Brain microvascular endothelial cell (primary cell): ENCODE measurements around the gene PPP2R2C.

Source experiments
- DNase-seq: peaks from one replicate; pipeline ENCODE4 v3.0.0-alpha.2; 2020
- H3K27ac ChIP-seq: fragments of 250-450 bp; sonication (Bioruptor Pico); 2 replicates; pipeline ENCODE4 v1.5.1; 2020; ENCODE audit warnings: mild to moderate bottlenecking, moderate library complexity
- H3K27me3 ChIP-seq: fragments of 250-450 bp; sonication (Bioruptor Pico); replicated peaks from 2 replicates; pipeline ENCODE4 v1.5.1; 2020; ENCODE audit warnings: mild to moderate bottlenecking
- H3K36me3 ChIP-seq: fragments of 250-450 bp; sonication (Bioruptor Pico); replicated peaks from 2 replicates; pipeline ENCODE4 v1.5.1; 2020; ENCODE audit warnings: mild to moderate bottlenecking
- H3K4me3 ChIP-seq: 2 replicates; pipeline ENCODE4 v1.5.1; 2011; ENCODE audit warnings: low read depth, mild to moderate bottlenecking, control low read depth, low read length, moderate library complexity
- in situ Hi-C: cut with HindIII; loops from 2 replicates; pipeline ENCODE4 v1.10.0; 2017; ENCODE audit warnings: low sequenced_read_pairs, low pct_ligation_motif_present
- TF ChIP-seq, protein P1 (sequence below): IDR thresholded peaks from 2 replicates; pipeline ENCODE4 v1.5.1; 2011; ENCODE audit warnings: low read depth, mild to moderate bottlenecking, moderate library complexity, low read length, control low read depth, inconsistent platforms; ENCODE audit errors: missing control alignments

PPP2R2C gene

DNA sequence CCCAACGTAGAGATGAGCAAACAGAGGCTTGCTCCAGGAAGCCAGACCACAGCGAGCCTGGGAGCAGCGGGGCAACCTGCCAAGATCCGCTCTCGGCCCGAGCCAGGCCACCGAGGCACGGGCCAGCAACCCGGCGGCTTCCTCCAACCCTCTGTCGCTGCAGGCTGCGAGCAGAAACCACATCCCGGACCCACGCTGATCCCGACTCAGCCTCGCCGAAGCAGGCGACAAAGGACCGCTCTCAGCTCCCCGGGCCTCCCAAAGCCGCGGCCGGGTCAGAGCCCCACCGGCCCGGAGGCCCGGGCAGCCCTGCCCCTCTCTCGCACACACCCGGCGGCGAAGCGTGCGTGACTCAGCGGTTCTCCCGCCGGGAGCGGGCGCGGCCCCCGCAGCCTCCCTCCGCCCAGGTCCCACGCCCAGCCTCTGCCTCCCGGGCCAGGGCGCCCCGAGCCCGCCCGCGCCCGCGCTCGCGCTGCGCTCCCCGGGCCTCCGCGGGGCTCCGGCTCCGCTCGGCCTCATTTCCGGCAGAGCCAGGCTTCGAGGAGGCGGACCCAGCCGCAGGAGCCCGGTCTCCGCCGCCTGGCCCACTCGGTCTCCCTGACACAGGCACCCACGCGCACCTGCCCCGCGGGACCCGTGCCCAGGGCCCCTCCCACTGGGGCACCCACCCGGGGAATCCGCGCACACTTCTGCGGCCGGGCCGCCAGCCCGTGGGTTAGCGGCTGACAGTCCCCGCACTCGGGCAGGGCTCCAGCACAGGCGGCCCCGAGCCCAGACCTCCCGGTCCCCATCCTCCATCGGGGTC lies 1.7 kb downstream of the PPP2R2C start:
- no peak overlapping the region for H3K27ac ChIP-seq
- H3K4me3 ChIP-seq, result peak overlapping the region; percentile 27
- TF ChIP-seq, protein P1, sequence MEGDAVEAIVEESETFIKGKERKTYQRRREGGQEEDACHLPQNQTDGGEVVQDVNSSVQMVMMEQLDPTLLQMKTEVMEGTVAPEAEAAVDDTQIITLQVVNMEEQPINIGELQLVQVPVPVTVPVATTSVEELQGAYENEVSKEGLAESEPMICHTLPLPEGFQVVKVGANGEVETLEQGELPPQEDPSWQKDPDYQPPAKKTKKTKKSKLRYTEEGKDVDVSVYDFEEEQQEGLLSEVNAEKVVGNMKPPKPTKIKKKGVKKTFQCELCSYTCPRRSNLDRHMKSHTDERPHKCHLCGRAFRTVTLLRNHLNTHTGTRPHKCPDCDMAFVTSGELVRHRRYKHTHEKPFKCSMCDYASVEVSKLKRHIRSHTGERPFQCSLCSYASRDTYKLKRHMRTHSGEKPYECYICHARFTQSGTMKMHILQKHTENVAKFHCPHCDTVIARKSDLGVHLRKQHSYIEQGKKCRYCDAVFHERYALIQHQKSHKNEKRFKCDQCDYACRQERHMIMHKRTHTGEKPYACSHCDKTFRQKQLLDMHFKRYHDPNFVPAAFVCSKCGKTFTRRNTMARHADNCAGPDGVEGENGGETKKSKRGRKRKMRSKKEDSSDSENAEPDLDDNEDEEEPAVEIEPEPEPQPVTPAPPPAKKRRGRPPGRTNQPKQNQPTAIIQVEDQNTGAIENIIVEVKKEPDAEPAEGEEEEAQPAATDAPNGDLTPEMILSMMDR, result no peak
- no peaks in the 10 kb centered on the region for H3K36me3 ChIP-seq
- DNase-seq, result no peak
- in situ Hi-C loops, result no loop called here
- H3K27me3 ChIP-seq, result peaks cover 43% of the 10 kb centered on the region

DNA sequence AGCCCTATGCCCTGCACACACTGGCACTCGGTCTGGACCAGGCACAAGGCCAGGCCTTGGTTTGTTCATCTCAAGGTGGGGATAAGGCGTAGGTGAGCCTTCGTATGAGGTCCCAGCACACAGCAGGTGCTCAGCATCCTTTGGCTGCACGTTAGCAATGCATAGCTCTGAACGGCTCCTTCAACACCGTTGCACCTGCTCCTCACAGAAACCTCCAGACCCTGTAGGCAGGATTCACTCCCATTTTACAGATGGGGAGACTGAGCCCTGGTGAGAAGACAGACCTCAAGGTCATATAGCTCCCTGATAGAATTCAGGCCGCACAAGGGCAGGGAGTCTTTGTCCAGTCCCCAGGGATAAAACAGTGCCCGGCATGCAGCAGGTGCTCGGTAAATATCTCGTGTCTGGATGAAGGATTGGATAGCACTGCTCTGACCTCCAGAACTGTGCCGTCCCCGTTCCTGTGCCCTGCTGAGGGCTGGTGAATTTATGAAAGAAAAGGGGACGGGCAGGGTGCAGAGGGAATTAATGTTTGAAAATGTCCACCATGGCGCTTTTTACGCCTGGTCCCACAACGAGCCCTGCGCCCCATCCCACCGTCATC lies 2.4 kb downstream of the PPP2R2C start:
- H3K27ac ChIP-seq, result no peak overlapping the region
- TF ChIP-seq, protein P1, result no peak
- DNase-seq, result no peak
- no peaks in the 10 kb centered on the region for H3K36me3 ChIP-seq
- H3K27me3 ChIP-seq, result peaks cover 43% of the 10 kb centered on the region
- in situ Hi-C loops, result no loop called here
- peak overlapping the region; percentile 27 for H3K4me3 ChIP-seq

DNA sequence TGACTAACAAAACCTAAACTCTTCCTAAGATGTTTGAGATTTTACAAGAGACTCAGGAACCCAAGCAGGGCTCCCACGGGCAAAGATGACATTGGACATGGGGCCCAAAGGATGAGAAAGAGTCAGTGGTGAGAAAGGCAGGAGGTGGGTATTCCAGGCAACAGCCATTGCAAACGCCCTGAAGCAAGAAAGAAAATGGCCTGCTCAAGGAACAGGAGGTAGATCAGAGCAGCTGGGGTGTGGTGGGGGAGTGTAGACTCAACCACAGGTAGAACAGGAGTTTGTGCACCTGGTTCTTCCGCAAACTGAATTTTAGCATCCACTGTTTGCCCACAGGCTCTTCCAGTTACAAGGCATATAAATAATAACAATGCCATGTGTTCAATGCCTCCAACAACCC lies 3.3 kb downstream of the PPP2R2C start:
- H3K4me3 ChIP-seq, result no peak overlapping the region
- DNase-seq, result no peak
- in situ Hi-C loops, result no loop called here

DNA sequence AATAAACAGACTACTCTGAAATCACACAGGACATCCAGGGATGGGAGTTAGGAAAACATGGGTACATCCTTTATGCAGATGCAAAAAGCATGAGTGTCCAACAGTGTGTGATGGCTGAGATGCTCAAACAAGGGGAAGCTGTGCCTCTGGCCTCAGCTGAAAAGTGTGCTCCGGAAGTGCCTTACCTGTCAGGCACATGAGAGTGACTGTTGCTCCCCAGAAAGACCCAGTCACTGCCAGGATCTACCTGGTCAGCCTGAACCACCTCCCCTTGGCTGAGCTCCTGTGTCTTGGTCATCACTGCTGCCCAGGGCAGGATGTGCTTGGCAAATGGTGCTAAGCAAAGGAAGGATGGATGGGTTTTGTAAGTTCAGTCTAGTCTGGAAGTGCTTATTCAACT lies 4.0 kb downstream of the PPP2R2C start:
- Histone ChIP-seq H3K4me3 (no peak overlapping the region), H3K36me3 (no peaks in the 10 kb centered on the region), H3K27ac (no peak overlapping the region), H3K27me3 (peaks cover 38% of the 10 kb centered on the region)
- TF ChIP-seq, protein P1, result no peak
- DNase-seq, result no peak
- in situ Hi-C loops, result no loop called here

More for the DNA sequence above, 3.3 kb downstream of the PPP2R2C start:
- Histone ChIP-seq H3K36me3 (no peaks in the 10 kb centered on the region), H3K27me3 (peaks cover 43% of the 10 kb centered on the region), H3K27ac (no peak overlapping the region)
- TF ChIP-seq, protein P1, result no peak

DNA sequence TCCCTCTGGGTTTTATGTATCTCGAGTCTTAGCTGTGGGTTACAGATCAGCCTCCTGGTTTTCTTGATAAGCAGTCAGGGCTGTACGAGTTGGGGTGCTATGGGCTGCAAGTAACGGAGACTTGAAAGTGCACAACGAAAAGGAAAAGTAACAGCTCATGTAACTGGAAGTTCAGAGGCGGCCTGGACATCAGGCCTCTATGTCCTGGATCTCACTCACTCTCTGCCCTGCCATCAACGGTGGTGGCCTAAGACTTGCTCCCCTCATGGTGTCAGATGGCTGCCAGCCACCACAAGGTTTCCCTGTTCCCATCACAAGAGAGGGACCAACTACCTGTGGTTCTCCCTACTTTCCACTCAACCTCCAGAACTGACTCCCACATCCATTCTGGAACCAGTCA lies 4.8 kb downstream of the PPP2R2C start:
- H3K27ac ChIP-seq, result no peak overlapping the region
- in situ Hi-C loops, result no loop called here
- no peak for DNase-seq
- TF ChIP-seq, protein P1, result no peak
- no peak overlapping the region for H3K4me3 ChIP-seq
- H3K27me3 ChIP-seq, result peaks cover 32% of the 10 kb centered on the region
- no peaks in the 10 kb centered on the region for H3K36me3 ChIP-seq
